ENCODE measurements around the gene PCARE.

DNA sequence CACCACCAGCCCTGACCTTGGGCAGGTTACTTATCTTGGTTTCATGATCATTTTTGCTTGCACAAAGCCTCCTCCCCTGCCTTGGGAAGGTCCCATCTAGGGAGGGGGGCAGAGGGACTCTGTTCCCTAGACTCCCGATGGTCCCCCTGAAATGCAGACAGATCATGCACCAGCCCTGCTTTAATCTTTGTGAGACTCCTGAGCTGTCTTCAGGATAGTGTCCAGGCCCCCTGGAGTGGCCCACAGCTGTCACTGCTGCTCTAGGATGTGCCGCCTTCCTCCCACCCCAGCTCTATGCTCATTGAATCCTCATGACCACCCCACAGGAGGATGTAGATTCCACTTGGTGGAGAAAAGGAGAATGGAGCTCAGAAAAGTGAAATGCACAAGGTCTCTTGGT, 28.0 kb downstream of the PCARE start:
- no peak for TF ChIP-seq CTCF (conservative IDR thresholded peaks at IDR 0.05 in 1 of 2, IDR thresholded peaks at IDR 0.05 in 1 of 2; ENCODE audit: low read depth in 1 of 2, low read length in 2 of 2)
- TF ChIP-seq EZH2 (IDR thresholded peaks at IDR 0.05; ENCODE audit: low read length, missing control alignments), result no peak

All from fibroblast of lung (primary cell).